Neural cell (in vitro differentiated cells): Measurements from ENCODE around the gene BRD8. TPM values are rescaled to one million over a fixed set of nuclear protein-coding genes. Genes with fewer than 3 reads are reported as not detected.

Experiments
- H2AFZ ChIP-seq: fragments of 200-600, 300-800 bp; sonication (generic), shearing (Covaris generic); 2 replicates; pipeline ENCODE4 v1.6.0; 2014; ENCODE audit warnings: low read depth, mild to moderate bottlenecking, antibody characterized with exemption, low read length, moderate library complexity
- H3F3A ChIP-seq: fragments of 200-600 bp; shearing (Covaris generic); 2 replicates; pipeline ENCODE4 v1.6.1; 2016; ENCODE audit warnings: mild to moderate bottlenecking, moderate library complexity, mixed read lengths, antibody characterized with exemption, low read length; ENCODE audit not compliant: insufficient read depth, poor library complexity, severe bottlenecking
- H3K27ac ChIP-seq: fragments of 200-600, 300-800 bp; sonication (generic), shearing (Covaris generic); 2 replicates; pipeline ENCODE4 v1.5.1; 2014; ENCODE audit warnings: mild to moderate bottlenecking, low read length, moderate library complexity
- H3K27me3 ChIP-seq: fragments of 300-800, 200-600 bp; sonication (generic), shearing (Covaris generic); 2 replicates; pipeline ENCODE4 v1.6.0; 2014; ENCODE audit warnings: mild to moderate bottlenecking, low read depth, low read length, moderate library complexity; ENCODE audit not compliant: insufficient read depth
- H3K36me3 ChIP-seq: fragments of 300-800, 200-600 bp; sonication (generic), shearing (Covaris generic); 2 replicates; pipeline ENCODE4 v1.5.1; 2014; ENCODE audit warnings: mild to moderate bottlenecking, antibody characterized with exemption, low read length, moderate library complexity; ENCODE audit not compliant: insufficient read depth
- H3K4me2 ChIP-seq: fragments of 300-800, 200-600 bp; sonication (generic), shearing (Covaris generic); 2 replicates; pipeline ENCODE4 v1.6.0; 2014; ENCODE audit warnings: mild to moderate bottlenecking, low read length
- H3K4me3 ChIP-seq: fragments of 300-800, 200-600 bp; sonication (generic), shearing (Covaris generic); 2 replicates; pipeline ENCODE4 v1.5.1; 2014; ENCODE audit warnings: mild to moderate bottlenecking, low read length, moderate library complexity
- H3K79me2 ChIP-seq: fragments of 200-600 bp; shearing (Covaris generic); replicated peaks from 2 replicates; pipeline ENCODE4 v1.6.0; 2014; ENCODE audit warnings: mild to moderate bottlenecking, low read length, moderate library complexity; ENCODE audit not compliant: insufficient read depth
- H3K9ac ChIP-seq: fragments of 300-800, 200-600 bp; sonication (generic), shearing (Covaris generic); 2 replicates; pipeline ENCODE4 v1.6.1; 2016; ENCODE audit warnings: mild to moderate bottlenecking, low read length, mixed read lengths
- H3K9me2 ChIP-seq: fragments of 200-600 bp; shearing (Covaris generic); 2 replicates; pipeline ENCODE4 v1.6.1; 2016; ENCODE audit warnings: mild to moderate bottlenecking, low read length, mixed read lengths; ENCODE audit not compliant: insufficient read depth
- H3K9me3 ChIP-seq: fragments of 200-600, 300-800 bp; sonication (generic), shearing (Covaris generic); 2 replicates; pipeline ENCODE4 v1.6.1; 2016; ENCODE audit warnings: mild to moderate bottlenecking, mixed run types, low read length, moderate library complexity, mixed read lengths
- H4K20me1 ChIP-seq: fragments of 200-600 bp; shearing (Covaris generic); 2 replicates; pipeline ENCODE4 v1.6.1; 2016; ENCODE audit warnings: mild to moderate bottlenecking, mixed run types; ENCODE audit not compliant: insufficient read depth
- CTCF ChIP-seq: fragments of 450-650 bp; IDR thresholded peaks from 2 replicates; pipeline ENCODE4 v1.5.1; 2014; ENCODE audit warnings: antibody characterized with exemption, mild to moderate bottlenecking, moderate library complexity; ENCODE audit not compliant: poor library complexity, severe bottlenecking
- EP300 ChIP-seq: fragments of 450-650 bp; conservative IDR thresholded peaks from 2 replicates; pipeline ENCODE4 v1.6.1; 2014; ENCODE audit warnings: antibody characterized with exemption, mild to moderate bottlenecking, moderate library complexity; ENCODE audit not compliant: poor library complexity, severe bottlenecking
- EZH2 ChIP-seq: fragments of 200-600, 300-800 bp; shearing (Covaris generic), sonication (generic); IDR thresholded peaks from 2 replicates; pipeline ENCODE4 v1.6.1; 2014; ENCODE audit warnings: antibody characterized with exemption, low read length, borderline replicate concordance, mild to moderate bottlenecking; ENCODE audit not compliant: insufficient read depth, poor library complexity, severe bottlenecking
- MXI1 ChIP-seq: fragments of 450-650 bp; conservative IDR thresholded peaks from 2 replicates; pipeline ENCODE4 v1.6.1; 2014; ENCODE audit warnings: antibody characterized with exemption, mild to moderate bottlenecking; ENCODE audit not compliant: poor library complexity, severe bottlenecking
- POLR2AphosphoS5 ChIP-seq: IDR thresholded peaks from 2 replicates; pipeline ENCODE4 v1.6.1; 2012
- RAD21 ChIP-seq: fragments of 450-650 bp; conservative IDR thresholded peaks from 2 replicates; pipeline ENCODE4 v1.6.1; 2014; ENCODE audit warnings: antibody characterized with exemption, mild to moderate bottlenecking, moderate library complexity
- REST ChIP-seq: IDR thresholded peaks from 2 replicates; pipeline ENCODE4 v1.6.1; 2012; ENCODE audit warnings: borderline replicate concordance
- SMC3 ChIP-seq: fragments of 450-650 bp; conservative IDR thresholded peaks from 2 replicates; pipeline ENCODE4 v1.6.1; 2014; ENCODE audit warnings: antibody characterized with exemption, mild to moderate bottlenecking, moderate library complexity; ENCODE audit not compliant: poor library complexity
- TAF1 ChIP-seq: IDR thresholded peaks from 2 replicates; pipeline ENCODE4 v1.6.1; 2012; ENCODE audit warnings: low read depth
- polyA plus RNA-seq: library from polyadenylated mRNA; depleted of rRNA; stranded (reverse); fragments of >200 nt; gene quantifications from 2 replicates; pipeline ENCODE4 v1.2.3, GENCODE V29; 2014

The BRD8 gene
- polyA plus RNA-seq, 1 donor from 2014 or later = 96.1 TPM

GRCh38 chr5:138115254-138115653 lies 63.2 kb downstream of the BRD8 start:
- Histone ChIP-seq H3K9me2 (no peaks in the 10 kb centered on the region), H3K27me3 (no peaks in the 10 kb centered on the region), H3K4me2 (no peak overlapping the region), H2AFZ (no peak overlapping the region), H4K20me1 (no peaks in the 10 kb centered on the region), H3K4me3 (no peak overlapping the region), H3K9ac (no peak overlapping the region), H3K36me3 (no peaks in the 10 kb centered on the region), H3K79me2 (no peaks in the 10 kb centered on the region), H3K27ac (no peak overlapping the region), H3F3A (no peaks in the 10 kb centered on the region), H3K9me3 (no peaks in the 10 kb centered on the region)
- TF ChIP-seq TAF1 (no peak), RAD21 (no peak), POLR2AphosphoS5 (no peak), SMC3 (no peak), EP300 (no peak), EZH2 (no peak), MXI1 (no peak), REST (no peak), CTCF (no peak)

- Histone ChIP-seq H2AFZ (no peak overlapping the region), H3K4me2 (no peak overlapping the region), H3K9me3 (no peaks in the 10 kb centered on the region), H3K27ac (no peak overlapping the region), H3K27me3 (no peaks in the 10 kb centered on the region), H4K20me1 (no peaks in the 10 kb centered on the region), H3F3A (no peaks in the 10 kb centered on the region), H3K9me2 (no peaks in the 10 kb centered on the region), H3K9ac (no peak overlapping the region), H3K36me3 (no peaks in the 10 kb centered on the region), H3K4me3 (no peak overlapping the region), H3K79me2 (no peaks in the 10 kb centered on the region)
- TF ChIP-seq RAD21 (no peak), EP300 (no peak), MXI1 (no peak), SMC3 (no peak), TAF1 (no peak)
Observed at GRCh38 chr5:138111937-138112336, 66.5 kb downstream of the BRD8 start.

DNA sequence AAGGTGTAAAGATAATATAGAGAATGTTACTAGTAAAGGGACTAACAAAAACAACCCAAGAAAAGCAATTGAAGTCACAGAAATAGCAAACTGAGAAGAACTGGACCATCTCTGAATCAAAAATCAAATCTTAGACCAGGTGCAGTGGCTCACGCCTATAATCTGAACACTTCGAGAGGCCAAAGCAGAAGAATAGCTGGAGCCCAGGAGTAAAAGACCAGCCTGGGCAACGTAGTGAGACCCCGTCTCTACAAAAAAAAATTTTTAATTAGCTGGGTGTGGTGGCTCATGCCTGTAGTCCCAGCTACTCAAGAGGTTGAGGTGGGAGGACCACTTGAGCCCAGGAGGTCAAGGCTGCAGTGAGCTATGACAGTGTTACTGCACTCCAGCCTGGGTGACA lies 67.2 kb downstream of the BRD8 start:
- no peak overlapping the region for H3K9ac ChIP-seq
- H3K9me2 ChIP-seq = no peaks in the 10 kb centered on the region
- no peak overlapping the region for H3K4me3 ChIP-seq
- no peaks in the 10 kb centered on the region for H4K20me1 ChIP-seq
- no peaks in the 10 kb centered on the region for H3K9me3 ChIP-seq
- H3K27ac ChIP-seq = no peak overlapping the region
- no peaks in the 10 kb centered on the region for H3K27me3 ChIP-seq
- no peaks in the 10 kb centered on the region for H3F3A ChIP-seq
- no peak for TF ChIP-seq EZH2
- TF ChIP-seq TAF1 = no peak
- no peak for TF ChIP-seq CTCF
- TF ChIP-seq RAD21 = no peak
- TF ChIP-seq EP300 = no peak
- no peak for TF ChIP-seq MXI1
- TF ChIP-seq SMC3 = no peak
- no peak for TF ChIP-seq POLR2AphosphoS5
- no peak for TF ChIP-seq REST
- H3K79me2 ChIP-seq = no peaks in the 10 kb centered on the region
- H3K36me3 ChIP-seq = no peaks in the 10 kb centered on the region
- no peak overlapping the region for H2AFZ ChIP-seq
- no peak overlapping the region for H3K4me2 ChIP-seq
